IMR-90 (cell line): ENCODE data around the gene RNGTT. TPM values are rescaled to one million over a fixed set of nuclear protein-coding genes. Genes with fewer than 3 reads are reported as not detected.

Source experiments
- ATAC-seq: fragments of 200-7000 bp; cut with Tn5 transposase; 2 replicates; pipeline ENCODE4 v1.9.1; 2020; ENCODE audit warnings: low read depth, mild to moderate bottlenecking, moderate library complexity
- BruUV-seq: library from RNA; stranded (reverse); fragments of 400-500 nt; replicated peaks from 2 replicates; lab custom pipeline; 2021; lab: Mats Ljungman, UMichigan
- CTCF ChIA-PET: fragments of 300-600 bp; formaldehyde crosslinking; extraction: SDS; loops from one replicate; lab custom pipeline; 2021; ENCODE audit warnings: antibody characterized with exemption; lab: Yijun Ruan, JAX
- POLR2A ChIA-PET: fragments of 300-600 bp; sonication (Branson Sonifier 250); formaldehyde crosslinking; loops from one replicate; lab custom pipeline; 2022; ENCODE audit warnings: antibody characterized with exemption; ENCODE audit not compliant: unreplicated experiment; lab: Charles Lee
- DNase-seq: peaks from one replicate; pipeline ENCODE4 v3.0.0; 2013
- H2AFZ ChIP-seq: replicated peaks from 2 replicates; pipeline ENCODE3; 2013; ENCODE audit warnings: low read length, mild to moderate bottlenecking; ENCODE audit not compliant: poor library complexity
- H2AK5ac ChIP-seq: 2 replicates; pipeline ENCODE4 v1.6.1; 2013; ENCODE audit warnings: low read depth, low read length, inconsistent platforms
- H2AK9ac ChIP-seq: replicated peaks from 2 replicates; pipeline ENCODE3; 2013; ENCODE audit warnings: mild to moderate bottlenecking, low read depth, low read length, moderate library complexity; ENCODE audit not compliant: poor library complexity
- H2BK120ac ChIP-seq: 2 replicates; pipeline ENCODE4 v1.6.1; 2013; ENCODE audit warnings: low read depth, low read length, inconsistent platforms
- H2BK15ac ChIP-seq: 3 replicates; pipeline ENCODE4 v1.6.1; 2013; ENCODE audit warnings: low read depth, low read length, inconsistent platforms
- H2BK20ac ChIP-seq: 2 replicates; pipeline ENCODE4 v1.6.1; 2013; ENCODE audit warnings: low read depth, mild to moderate bottlenecking, inconsistent platforms, low read length, moderate library complexity
- H2BK5ac ChIP-seq: 2 replicates; pipeline ENCODE4 v1.6.1; 2013; ENCODE audit warnings: mild to moderate bottlenecking, low read depth, low read length, inconsistent platforms; ENCODE audit not compliant: poor library complexity, severe bottlenecking
- H3K14ac ChIP-seq: replicated peaks from 2 replicates; pipeline ENCODE4 v1.6.1; 2013; ENCODE audit warnings: low read depth, low read length, inconsistent platforms
- H3K18ac ChIP-seq: 2 replicates; pipeline ENCODE4 v1.6.1; 2013; ENCODE audit warnings: low read depth, low read length, control low read depth
- H3K23ac ChIP-seq: 2 replicates; pipeline ENCODE4 v1.6.1; 2013; ENCODE audit warnings: low read depth, low read length, inconsistent platforms
- H3K27ac ChIP-seq: 2 replicates; pipeline ENCODE4 v1.5.1; 2013; ENCODE audit warnings: mild to moderate bottlenecking, control low read depth, low read length; ENCODE audit not compliant: insufficient read depth
- H3K27me3 ChIP-seq: 2 replicates; pipeline ENCODE4 v1.6.1; 2013; ENCODE audit warnings: low read length; ENCODE audit not compliant: control insufficient read depth, insufficient read depth
- H3K36me3 ChIP-seq: 2 replicates; pipeline ENCODE4 v1.6.1; 2013; ENCODE audit warnings: low read length, mixed read lengths; ENCODE audit not compliant: control insufficient read depth, insufficient read depth
- H3K4ac ChIP-seq: 2 replicates; pipeline ENCODE4 v1.6.1; 2013; ENCODE audit warnings: low read depth, low read length, inconsistent platforms
- H3K4me1 ChIP-seq: 2 replicates; pipeline ENCODE4 v1.6.1; 2013; ENCODE audit warnings: low read length, mixed read lengths; ENCODE audit not compliant: control insufficient read depth, insufficient read depth
- H3K4me2 ChIP-seq: 2 replicates; pipeline ENCODE4 v1.6.1; 2013; ENCODE audit warnings: low read depth, mild to moderate bottlenecking, control low read depth, low read length, moderate library complexity
- H3K4me3 ChIP-seq: 2 replicates; pipeline ENCODE4 v1.5.1; 2013; ENCODE audit warnings: low read depth, mild to moderate bottlenecking, control low read depth, low read length, moderate library complexity; ENCODE audit not compliant: insufficient read depth
- H3K56ac ChIP-seq: 2 replicates; pipeline ENCODE4 v1.6.1; 2013; ENCODE audit warnings: low read length, inconsistent platforms; ENCODE audit not compliant: insufficient read depth; ENCODE audit errors: extremely low read depth
- H3K79me1 ChIP-seq, 2 experiments: 2 replicates each; pipeline ENCODE4 v1.6.1; 2013; ENCODE audit warnings: low read length in 2 of 2, inconsistent platforms in 1 of 2, low read depth in 1 of 2
- H3K9ac ChIP-seq: 2 replicates; pipeline ENCODE4 v1.6.1; 2013; ENCODE audit warnings: low read depth, low read length, control low read depth
- H3K9me1 ChIP-seq: 2 replicates; pipeline ENCODE4 v1.6.1; 2013; ENCODE audit warnings: low read length, inconsistent platforms; ENCODE audit not compliant: insufficient read depth
- H3K9me3 ChIP-seq: 2 replicates; pipeline ENCODE4 v1.6.1; 2013; ENCODE audit warnings: low read length; ENCODE audit not compliant: control insufficient read depth, insufficient read depth
- H4K20me1 ChIP-seq: 2 replicates; pipeline ENCODE4 v1.6.1; 2013; ENCODE audit warnings: low read length, inconsistent platforms; ENCODE audit not compliant: insufficient read depth
- H4K5ac ChIP-seq: 2 replicates; pipeline ENCODE4 v1.6.1; 2013; ENCODE audit warnings: mild to moderate bottlenecking, low read depth, low read length, control low read depth
- H4K8ac ChIP-seq, 2 experiments: 2 replicates each; pipeline ENCODE4 v1.6.1; 2013; ENCODE audit warnings: low read depth in 2 of 2, low read length in 2 of 2, control low read depth in 1 of 2, inconsistent platforms in 1 of 2
- H4K91ac ChIP-seq: 2 replicates; pipeline ENCODE4 v1.6.1; 2013; ENCODE audit warnings: low read depth, low read length, inconsistent platforms; ENCODE audit not compliant: insufficient read depth
- CHD1 ChIP-seq: IDR thresholded peaks from 2 replicates; pipeline ENCODE4 v1.6.1; 2012; ENCODE audit warnings: low read depth, low read length, improper control_type of control experiment
- FOS ChIP-seq: fragments of 150-350 bp; IDR thresholded peaks from 2 replicates; pipeline ENCODE4 v1.6.1; 2016; ENCODE audit warnings: low read depth, low read length
- MAFK ChIP-seq: IDR thresholded peaks from 2 replicates; pipeline ENCODE4 v1.6.1; 2012; ENCODE audit warnings: low read depth, low read length, improper control_type of control experiment
- NFE2L2 ChIP-seq: fragments of 150-350 bp; IDR thresholded peaks from 2 replicates; pipeline ENCODE4 v1.6.1; 2016; ENCODE audit warnings: low read depth, mild to moderate bottlenecking, low read length
- POLR2A ChIP-seq: IDR thresholded peaks from 2 replicates; pipeline ENCODE4 v1.6.1; 2012; ENCODE audit warnings: mild to moderate bottlenecking, low read depth, low read length
- RAD21 ChIP-seq: IDR thresholded peaks from 2 replicates; pipeline ENCODE4 v1.6.1; 2012; ENCODE audit warnings: low read length, improper control_type of control experiment
- RFX5 ChIP-seq: IDR thresholded peaks from 2 replicates; pipeline ENCODE4 v1.8.0; 2012; ENCODE audit warnings: low read depth, mild to moderate bottlenecking, low read length, moderate library complexity
- SMC3 ChIP-seq: fragments of 150-350 bp; IDR thresholded peaks from 2 replicates; pipeline ENCODE4 v1.6.1; 2016; ENCODE audit warnings: low read depth, mild to moderate bottlenecking, antibody characterized with exemption, low read length, moderate library complexity
- WGBS, 2 experiments: methylation state at CpG; one replicate each; pipeline versions ENCODE4 v1.1.5 to v1.1.7; 2013; ENCODE audit warnings: missing lambda C conversion rate in 2 of 2; ENCODE audit not compliant: insufficient read length in 1 of 2; ENCODE audit errors: extremely low coverage in 2 of 2; 5-methylcytosine and 5-hydroxymethylcytosine counted together
- dilution Hi-C: fragments of 300-500 bp; cut with HindIII; formaldehyde crosslinking; loops from one replicate; pipeline ENCODE4 v1.14.3; 2018; ENCODE audit warnings: low sequenced_read_pairs; ENCODE audit not compliant: unreplicated experiment
- in situ Hi-C: fragments of 300-500 bp; cut with MboI; formaldehyde crosslinking; loops from 3 replicates; pipeline ENCODE4 v1.14.3; 2019; ENCODE audit warnings: low sequenced_read_pairs, inconsistent platforms, mixed read lengths
- intact Hi-C: fragments of 100-400 bp; cut with micrococcal nuclease; formaldehyde crosslinking; loops from 2 replicates; pipeline ENCODE4 v1.10.0; 2022
- polyA plus RNA-seq, 3 experiments: library from polyadenylated mRNA; depleted of rRNA; stranded (reverse); fragments of >200 nt; gene quantifications; 2 replicates each; pipeline ENCODE4 v1.2.3, GENCODE V29; 2012; ENCODE audit warnings: low replicate concordance in 1 of 3
- total RNA-seq: library from RNA; depleted of rRNA; stranded (reverse); fragments of >200 nt; gene quantifications from 2 replicates; pipeline ENCODE4 v1.2.3, GENCODE V29; 2012
- TF ChIP-seq, protein P1 (sequence below): fragments of 150-350 bp; IDR thresholded peaks from 2 replicates; pipeline ENCODE4 v1.6.1; 2016; ENCODE audit warnings: low read depth, mild to moderate bottlenecking, low read length, moderate library complexity, borderline replicate concordance
- TF ChIP-seq, protein P2 (sequence below): fragments of 150-350 bp; IDR thresholded peaks from 2 replicates; pipeline ENCODE4 v1.6.1; 2017; ENCODE audit warnings: mild to moderate bottlenecking, antibody characterized with exemption, low read length, low read depth

Gene RNGTT
- total and polyA plus RNA-seq, 2 of the 4 experiments (the other 2 are of a cell fraction) = 5.4 to 21.7 TPM

DNA sequence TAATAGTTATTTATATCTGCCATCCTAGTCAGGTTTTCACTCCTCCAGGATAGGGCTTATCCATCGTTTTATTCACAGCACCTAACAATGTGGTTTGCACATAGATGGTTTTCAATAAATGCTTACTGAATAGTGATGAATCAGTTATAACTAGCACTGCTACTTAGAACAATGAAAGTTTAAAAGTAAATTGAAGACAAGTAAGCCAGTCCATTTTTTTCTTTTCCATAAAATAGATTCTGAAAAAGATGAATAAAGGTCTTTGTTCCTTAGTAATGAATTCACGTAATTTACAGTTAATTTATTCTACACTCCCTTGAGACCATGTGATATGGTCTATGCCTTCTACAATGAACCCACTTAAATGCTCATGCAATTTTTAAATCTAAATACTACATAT, 212.5 kb downstream of the RNGTT start:
- H4K5ac ChIP-seq = no peak overlapping the region
- CTCF ChIA-PET = no interaction called here
- H3K27ac ChIP-seq = no peak overlapping the region
- WGBS, 2 experiments = no CpG with 5 or more reads among the region's 2 CpGs
- dilution Hi-C loops (no loop called here), in situ Hi-C loops (no loop called here), intact Hi-C loops (no loop called here)
- H2BK120ac ChIP-seq = no peak overlapping the region
- no peak overlapping the region for H3K4ac ChIP-seq
- no peak overlapping the region for H4K91ac ChIP-seq
- H4K8ac ChIP-seq = no peak overlapping the region
- no peak overlapping the region for H2AFZ ChIP-seq
- H3K23ac ChIP-seq = no peak overlapping the region
- H3K79me1 ChIP-seq = no peaks in the 10 kb centered on the region
- H2BK20ac ChIP-seq = no peak overlapping the region
- POLR2A ChIA-PET = no interaction called here
- no peaks in the 10 kb centered on the region for H4K20me1 ChIP-seq
- H2AK9ac ChIP-seq = no peak overlapping the region
- no peak for TF ChIP-seq FOS
- TF ChIP-seq RFX5 = no peak
- no peak for TF ChIP-seq RAD21
- no peak for TF ChIP-seq SMC3
- no peak for TF ChIP-seq POLR2A
- TF ChIP-seq CHD1 = no peak
- TF ChIP-seq, protein P1, sequence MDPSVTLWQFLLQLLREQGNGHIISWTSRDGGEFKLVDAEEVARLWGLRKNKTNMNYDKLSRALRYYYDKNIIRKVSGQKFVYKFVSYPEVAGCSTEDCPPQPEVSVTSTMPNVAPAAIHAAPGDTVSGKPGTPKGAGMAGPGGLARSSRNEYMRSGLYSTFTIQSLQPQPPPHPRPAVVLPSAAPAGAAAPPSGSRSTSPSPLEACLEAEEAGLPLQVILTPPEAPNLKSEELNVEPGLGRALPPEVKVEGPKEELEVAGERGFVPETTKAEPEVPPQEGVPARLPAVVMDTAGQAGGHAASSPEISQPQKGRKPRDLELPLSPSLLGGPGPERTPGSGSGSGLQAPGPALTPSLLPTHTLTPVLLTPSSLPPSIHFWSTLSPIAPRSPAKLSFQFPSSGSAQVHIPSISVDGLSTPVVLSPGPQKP = no peak
- TF ChIP-seq MAFK = no peak
- TF ChIP-seq, protein P2, sequence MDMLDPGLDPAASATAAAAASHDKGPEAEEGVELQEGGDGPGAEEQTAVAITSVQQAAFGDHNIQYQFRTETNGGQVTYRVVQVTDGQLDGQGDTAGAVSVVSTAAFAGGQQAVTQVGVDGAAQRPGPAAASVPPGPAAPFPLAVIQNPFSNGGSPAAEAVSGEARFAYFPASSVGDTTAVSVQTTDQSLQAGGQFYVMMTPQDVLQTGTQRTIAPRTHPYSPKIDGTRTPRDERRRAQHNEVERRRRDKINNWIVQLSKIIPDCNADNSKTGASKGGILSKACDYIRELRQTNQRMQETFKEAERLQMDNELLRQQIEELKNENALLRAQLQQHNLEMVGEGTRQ = no peak
- no peak for TF ChIP-seq NFE2L2
- H2BK15ac ChIP-seq = no peak overlapping the region
- H3K4me3 ChIP-seq = no peak overlapping the region
- no peaks in the 10 kb centered on the region for H3K9me3 ChIP-seq
- no peak for DNase-seq
- no peak overlapping the region for H3K56ac ChIP-seq
- H3K27me3 ChIP-seq = no peaks in the 10 kb centered on the region
- no peak overlapping the region for H3K14ac ChIP-seq
- H2AK5ac ChIP-seq = no peak overlapping the region
- no peak overlapping the region for H2BK5ac ChIP-seq
- no peak overlapping the region for H3K4me2 ChIP-seq
- H3K9ac ChIP-seq = no peak overlapping the region
- BruUV-seq = no TSS peak
- H3K9me1 ChIP-seq = no peaks in the 10 kb centered on the region
- ATAC-seq = no peak
- H3K18ac ChIP-seq = no peak overlapping the region
- peaks cover 2% of the 10 kb centered on the region; the same call in 1 of the 2 replicates for H3K4me1 ChIP-seq
- no peaks in the 10 kb centered on the region; the same call in 1 of the 2 replicates for H3K36me3 ChIP-seq
